ENCODE data around the gene WDR1. TPM values are rescaled to one million over a fixed set of nuclear protein-coding genes. Genes with fewer than 3 reads are reported as not detected.

WDR1 gene
- total RNA-seq, 4 donors from 2014 or later, result 122 to 238 (median 213) TPM

- intact Hi-C loops (cut with DNase I), result no loop called here
- Histone ChIP-seq H3K27ac (no peak overlapping the region), H3K9me3 (no peaks in the 10 kb centered on the region), H3K4me1 (no peaks in the 10 kb centered on the region), H3K27me3 (no peaks in the 10 kb centered on the region), H3K36me3 (no peaks in the 10 kb centered on the region), H3K4me3 (replicated peaks in 1 of 3) (no peak overlapping the region)
- DNase-seq, result no peak
- TF ChIP-seq POLR2A (IDR thresholded peaks at IDR 0.05), result no peak
- TF ChIP-seq CTCF (IDR thresholded peaks at IDR 0.05), result no peak
These were observed 27.9 kb upstream of the WDR1 start for GRCh38 chr4:10144479-10144878.

- no peaks in the 10 kb centered on the region for H3K36me3 ChIP-seq
- no peaks in the 10 kb centered on the region for H3K4me1 ChIP-seq
- no peak for TF ChIP-seq CTCF (IDR thresholded peaks at IDR 0.05)
- no peak for TF ChIP-seq POLR2A (IDR thresholded peaks at IDR 0.05)
- WGBS, 2 donors, result 95 to 96% methylated on average over 6 of the region's 6 CpGs
- H3K27me3 ChIP-seq, result no peaks in the 10 kb centered on the region
- H3K27ac ChIP-seq, result no peak overlapping the region
- H3K4me3 ChIP-seq (replicated peaks in 1 of 3), result no peak overlapping the region
- H3K9me3 ChIP-seq, result no peaks in the 10 kb centered on the region
- intact Hi-C loops (cut with DNase I), result no loop called here
- no peak for DNase-seq
These were observed 26.6 kb upstream of the WDR1 start for GRCh38 chr4:10143171-10143570.

GRCh38 chr4:10140866-10141759 lies 24.5 kb upstream of the WDR1 start:
- no peak overlapping the region for H3K4me3 ChIP-seq (replicated peaks in 1 of 3)
- 61 to 78% methylated on average over 8 to 10 of the region's 10 CpGs for WGBS, 2 donors
- no peaks in the 10 kb centered on the region for H3K4me1 ChIP-seq
- intact Hi-C loops (cut with DNase I), result no loop called here
- DNase-seq, result no peak
- H3K9me3 ChIP-seq, result no peaks in the 10 kb centered on the region
- H3K27ac ChIP-seq, result no peak overlapping the region
- no peaks in the 10 kb centered on the region for H3K36me3 ChIP-seq
- TF ChIP-seq POLR2A (IDR thresholded peaks at IDR 0.05) (no peak), CTCF (IDR thresholded peaks at IDR 0.05) (no peak)
- no peaks in the 10 kb centered on the region for H3K27me3 ChIP-seq

GRCh38 chr4:10139518-10139917 lies 22.9 kb upstream of the WDR1 start:
- 77 to 100% methylated on average over 2 of the region's 2 CpGs for WGBS, 2 donors
- intact Hi-C loops (cut with DNase I), result no loop called here
- TF ChIP-seq POLR2A (IDR thresholded peaks at IDR 0.05) (no peak), CTCF (IDR thresholded peaks at IDR 0.05) (no peak)
- no peak for DNase-seq
- Histone ChIP-seq H3K4me3 (replicated peaks in 1 of 3) (no peak overlapping the region), H3K27ac (no peak overlapping the region), H3K36me3 (no peaks in the 10 kb centered on the region), H3K27me3 (no peaks in the 10 kb centered on the region), H3K9me3 (no peaks in the 10 kb centered on the region), H3K4me1 (no peaks in the 10 kb centered on the region)

- whole genome bisulfite sequencing, 2 donors, result 60 to 61% methylated on average over 3 of the region's 3 CpGs
- no peak for DNase-seq
- Histone ChIP-seq H3K4me3 (replicated peaks in 1 of 3) (no peak overlapping the region), H3K9me3 (no peaks in the 10 kb centered on the region), H3K27ac (no peak overlapping the region), H3K36me3 (no peaks in the 10 kb centered on the region), H3K27me3 (no peaks in the 10 kb centered on the region), H3K4me1 (peaks cover 9 to 11% of the 10 kb centered on the region in 2 donors)
- intact Hi-C loops (cut with DNase I), result no loop called here
- TF ChIP-seq CTCF (IDR thresholded peaks at IDR 0.05) (no peak), POLR2A (IDR thresholded peaks at IDR 0.05) (no peak)
These were observed 18.7 kb upstream of the WDR1 start for GRCh38 chr4:10135260-10135659.

All from thyroid gland (tissue), 4 donors.